OCI-LY7 (cell line): ENCODE results near the gene CYP39A1. TPM values are rescaled to one million over a fixed set of nuclear protein-coding genes. Genes with fewer than 3 reads are reported as not detected.

Source experiments
- BruUV-seq: library from RNA; stranded (reverse); fragments of 400-500 nt; replicated peaks from 2 replicates; lab custom pipeline; 2021; lab: Mats Ljungman, UMichigan
- CTCF ChIA-PET: fragments of 300-600 bp; sonication (Branson Sonifier 250); formaldehyde crosslinking; loops from one replicate; lab custom pipeline; 2022; ENCODE audit warnings: antibody characterized with exemption; ENCODE audit not compliant: unreplicated experiment; lab: Charles Lee
- POLR2A ChIA-PET: fragments of 300-600 bp; sonication (Branson Sonifier 250); formaldehyde crosslinking; loops from one replicate; lab custom pipeline; 2022; ENCODE audit warnings: antibody characterized with exemption; lab: Charles Lee
- DNase-seq: peaks from one replicate; pipeline ENCODE4 v3.0.0-alpha.2; 2015; ENCODE audit warnings: low spot score
- H2AFZ ChIP-seq: fragments of 200-600 bp; sonication (generic), shearing (Covaris generic); 2 replicates; pipeline ENCODE4 v1.6.1; 2014; ENCODE audit warnings: mild to moderate bottlenecking, antibody characterized with exemption, low read length, moderate library complexity
- H3K27ac ChIP-seq: fragments of 200-600 bp; sonication (generic); 2 replicates; pipeline ENCODE4 v1.5.1; 2014; ENCODE audit warnings: mixed run types, low read depth, mild to moderate bottlenecking, moderate library complexity, low read length, inconsistent platforms; ENCODE audit not compliant: poor library complexity, severe bottlenecking
- H3K36me3 ChIP-seq: fragments of 200-600 bp; sonication (generic); 2 replicates; pipeline ENCODE4 v1.6.1; 2014; ENCODE audit warnings: mild to moderate bottlenecking, antibody characterized with exemption, low read length, moderate library complexity, mixed read lengths; ENCODE audit not compliant: insufficient read depth
- H3K4me1 ChIP-seq: fragments of 200-600 bp; sonication (generic); 2 replicates; pipeline ENCODE4 v1.5.1; 2014; ENCODE audit warnings: mild to moderate bottlenecking, low read length; ENCODE audit not compliant: insufficient read depth, poor library complexity, severe bottlenecking
- H3K4me2 ChIP-seq: fragments of 200-600 bp; sonication (generic); 2 replicates; pipeline ENCODE4 v1.6.1; 2014; ENCODE audit warnings: mild to moderate bottlenecking, low read length
- H3K4me3 ChIP-seq: fragments of 200-600 bp; sonication (generic); 2 replicates; pipeline ENCODE4 v1.5.1; 2014; ENCODE audit warnings: mild to moderate bottlenecking, low read depth, low read length; ENCODE audit not compliant: poor library complexity, severe bottlenecking
- H3K79me2 ChIP-seq: fragments of 200-600 bp; sonication (generic); 2 replicates; pipeline ENCODE4 v1.6.1; 2016; ENCODE audit warnings: low read depth, mild to moderate bottlenecking, low read length, moderate library complexity, mixed read lengths; ENCODE audit not compliant: insufficient read depth
- H3K9me2 ChIP-seq: fragments of 200-600 bp; sonication (generic); 2 replicates; pipeline ENCODE4 v1.6.1; 2016; ENCODE audit warnings: mild to moderate bottlenecking, low read length, mixed read lengths; ENCODE audit not compliant: insufficient read depth
- H3K9me3 ChIP-seq: fragments of 200-600 bp; sonication (generic); 2 replicates; pipeline ENCODE4 v1.6.1; 2014; ENCODE audit warnings: mild to moderate bottlenecking, mixed run types, low read length, mixed read lengths
- H4K20me1 ChIP-seq: fragments of 200-600 bp; sonication (generic); 2 replicates; pipeline ENCODE4 v1.6.1; 2014; ENCODE audit warnings: mild to moderate bottlenecking, antibody characterized with exemption, low read length, moderate library complexity, mixed read lengths; ENCODE audit not compliant: insufficient read depth
- EZH2phosphoT487 ChIP-seq: fragments of 200-600 bp; sonication (generic); IDR thresholded peaks from 2 replicates; pipeline ENCODE4 v1.6.1; 2018; ENCODE audit warnings: low read depth, borderline replicate concordance, mild to moderate bottlenecking, mixed run types, antibody characterized with exemption, low read length, moderate library complexity, mixed read lengths
- intact Hi-C: fragments of 100-400 bp; cut with micrococcal nuclease; formaldehyde crosslinking; loops from one replicate; pipeline ENCODE4 v1.10.0; 2022; ENCODE audit not compliant: unreplicated experiment
- total RNA-seq, 2 experiments: library from RNA; depleted of rRNA in 1 of 2; stranded (reverse); fragments of >200 nt in 1 of 2; shearing (Covaris generic) in 1 of 2; gene quantifications; 2 replicates each; pipeline ENCODE4 v1.2.3, GENCODE V29; 2014 to 2022
- TF ChIP-seq, protein P1 (sequence below): fragments of 200-600 bp; sonication (generic); conservative IDR thresholded peaks from 2 replicates; pipeline ENCODE4 v1.5.1; 2014; ENCODE audit warnings: mild to moderate bottlenecking, antibody characterized with exemption, low read length, moderate library complexity, mixed read lengths

CYP39A1 gene
- total RNA-seq, 2 experiments from 2014 or later = 13.4 to 24.5 TPM

DNA sequence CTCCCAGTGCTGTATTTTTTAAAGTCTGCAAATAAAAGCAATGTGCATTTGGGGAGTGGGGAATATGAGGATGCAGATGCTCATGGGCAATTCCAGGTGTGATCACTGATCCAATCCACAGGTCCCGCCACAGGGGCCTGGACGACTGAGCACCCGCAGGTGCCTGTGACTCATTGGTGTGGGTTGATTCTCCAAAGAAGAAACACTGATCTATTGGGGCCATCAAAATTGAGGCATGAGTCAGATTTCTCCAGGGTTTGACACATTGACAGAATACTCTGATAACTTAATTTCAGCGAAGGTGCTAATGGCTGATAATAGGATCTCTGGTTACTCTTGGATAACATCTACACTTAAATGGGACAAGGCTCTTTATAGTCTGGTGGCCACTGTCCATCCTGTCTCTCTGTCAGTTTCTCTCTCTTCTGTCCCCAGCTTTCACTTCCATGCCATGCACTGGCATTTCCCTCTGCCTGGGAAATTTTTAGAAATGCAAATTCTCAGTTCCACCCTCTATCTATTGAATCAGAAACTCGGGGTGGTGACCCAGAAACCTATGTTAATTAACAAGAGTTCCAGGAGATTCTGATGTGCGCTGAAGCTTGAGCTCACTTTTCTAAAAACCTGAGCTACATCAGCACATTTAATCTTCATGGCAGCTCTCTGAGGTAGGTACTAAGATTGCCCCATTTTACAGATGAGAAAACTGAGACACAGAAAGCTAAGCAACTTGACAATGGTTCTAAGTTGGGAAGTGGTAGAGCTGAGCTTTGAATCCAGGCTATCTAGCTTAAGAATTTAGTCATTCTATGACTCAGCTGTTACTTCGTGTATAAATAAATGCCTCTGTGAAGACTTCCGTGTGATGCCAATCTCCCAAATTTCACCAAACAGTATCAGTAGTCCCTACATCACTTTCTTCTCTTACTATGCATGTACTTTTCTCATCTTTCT, 151.2 kb downstream of the CYP39A1 start:
- Histone ChIP-seq H3K9me2 (no peaks in the 10 kb centered on the region), H4K20me1 (no peaks in the 10 kb centered on the region), H3K36me3 (no peaks in the 10 kb centered on the region), H2AFZ (no peak overlapping the region), H3K79me2 (no peaks in the 10 kb centered on the region), H3K27ac (no peak overlapping the region), H3K4me2 (no peak overlapping the region), H3K4me3 (no peak overlapping the region), H3K9me3 (no peaks in the 10 kb centered on the region), H3K4me1 (no peaks in the 10 kb centered on the region)
- ChIA-PET CTCF (no interaction called here), POLR2A (interaction anchor here (0.9 kb wide), 2 partner anchors 9 to 11 kb away, joined by 3 to 5 read pairs; no protein-coding TSS in a partner anchor)
- BruUV-seq = no TSS peak
- TF ChIP-seq, protein P1, sequence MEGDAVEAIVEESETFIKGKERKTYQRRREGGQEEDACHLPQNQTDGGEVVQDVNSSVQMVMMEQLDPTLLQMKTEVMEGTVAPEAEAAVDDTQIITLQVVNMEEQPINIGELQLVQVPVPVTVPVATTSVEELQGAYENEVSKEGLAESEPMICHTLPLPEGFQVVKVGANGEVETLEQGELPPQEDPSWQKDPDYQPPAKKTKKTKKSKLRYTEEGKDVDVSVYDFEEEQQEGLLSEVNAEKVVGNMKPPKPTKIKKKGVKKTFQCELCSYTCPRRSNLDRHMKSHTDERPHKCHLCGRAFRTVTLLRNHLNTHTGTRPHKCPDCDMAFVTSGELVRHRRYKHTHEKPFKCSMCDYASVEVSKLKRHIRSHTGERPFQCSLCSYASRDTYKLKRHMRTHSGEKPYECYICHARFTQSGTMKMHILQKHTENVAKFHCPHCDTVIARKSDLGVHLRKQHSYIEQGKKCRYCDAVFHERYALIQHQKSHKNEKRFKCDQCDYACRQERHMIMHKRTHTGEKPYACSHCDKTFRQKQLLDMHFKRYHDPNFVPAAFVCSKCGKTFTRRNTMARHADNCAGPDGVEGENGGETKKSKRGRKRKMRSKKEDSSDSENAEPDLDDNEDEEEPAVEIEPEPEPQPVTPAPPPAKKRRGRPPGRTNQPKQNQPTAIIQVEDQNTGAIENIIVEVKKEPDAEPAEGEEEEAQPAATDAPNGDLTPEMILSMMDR = no peak
- no peak for TF ChIP-seq EZH2phosphoT487
- DNase-seq = no peak
- intact Hi-C loops = no loop called here

DNA sequence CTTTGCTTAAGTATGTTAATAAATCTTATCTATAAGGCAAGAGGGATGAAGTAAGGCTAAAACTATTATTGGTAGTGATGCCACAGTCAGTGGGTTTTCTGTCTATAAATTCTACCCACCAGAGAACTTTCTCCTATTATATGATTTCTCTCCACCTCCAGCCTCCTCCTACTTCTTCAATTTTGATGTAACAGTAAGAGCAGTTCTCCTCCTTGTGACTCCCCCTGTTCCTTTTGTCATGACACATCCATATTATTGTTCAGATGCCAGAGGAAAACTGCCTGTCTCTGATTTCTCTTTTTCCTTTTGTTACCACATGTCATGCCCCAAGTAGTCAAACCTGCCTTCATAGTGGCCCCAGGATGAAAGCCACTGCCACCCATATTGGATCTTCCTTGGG, 152.2 kb downstream of the CYP39A1 start:
- Histone ChIP-seq H4K20me1 (no peaks in the 10 kb centered on the region), H3K27ac (no peak overlapping the region), H3K9me2 (no peaks in the 10 kb centered on the region), H3K36me3 (no peaks in the 10 kb centered on the region), H3K4me3 (no peak overlapping the region), H3K9me3 (no peaks in the 10 kb centered on the region), H3K4me2 (no peak overlapping the region), H3K79me2 (no peaks in the 10 kb centered on the region), H3K4me1 (no peaks in the 10 kb centered on the region), H2AFZ (no peak overlapping the region)
- TF ChIP-seq, protein P1 = no peak
- TF ChIP-seq EZH2phosphoT487 = no peak
- CTCF ChIA-PET = no interaction called here
- POLR2A ChIA-PET = interaction anchor here (0.6 kb wide), 2 partner anchors 314 to 991 kb away, joined by 3 to 5 read pairs; no protein-coding TSS in a partner anchor
- BruUV-seq = no TSS peak
- intact Hi-C loops = no loop called here
- DNase-seq = no peak

Other genes with a start within 250 kb of the CYP39A1 start
- gene RCAN2, start 161.4 kb downstream of the CYP39A1 start, total RNA-seq (2014; rRNA removed; shearing (Covaris generic)) = not detected in 2 replicates
- 0.11 TPM in 1 of 2 replicates, not detected in the other for gene RCAN2, start 161.4 kb downstream of the CYP39A1 start, total RNA-seq (2022)
- 155 and 175 TPM in 2 replicates for gene SLC25A27, start 157 bp upstream of the CYP39A1 start, total RNA-seq (2014; rRNA removed; shearing (Covaris generic))
- gene SLC25A27, start 157 bp upstream of the CYP39A1 start, total RNA-seq (2022) = 157 and 203 TPM in 2 replicates
- 3.5 and 4.6 TPM in 2 replicates for gene TDRD6, start 35.1 kb upstream of the CYP39A1 start, total RNA-seq (2014; rRNA removed; shearing (Covaris generic))
- 4.0 and 4.5 TPM in 2 replicates for gene TDRD6, start 35.1 kb upstream of the CYP39A1 start, total RNA-seq (2022)
- not detected in 2 replicates for gene PLA2G7, start 82.6 kb upstream of the CYP39A1 start, total RNA-seq (2014; rRNA removed; shearing (Covaris generic))
- not detected in 2 replicates for gene PLA2G7, start 82.6 kb upstream of the CYP39A1 start, total RNA-seq (2022)
- gene ANKRD66, start 94.1 kb upstream of the CYP39A1 start, total RNA-seq (2014; rRNA removed; shearing (Covaris generic)) = not detected in 2 replicates
- not detected in 2 replicates for gene ANKRD66, start 94.1 kb upstream of the CYP39A1 start, total RNA-seq (2022)
- not detected in 2 replicates for gene MEP1A, start 140.6 kb upstream of the CYP39A1 start, total RNA-seq (2014; rRNA removed; shearing (Covaris generic))
- not detected in 2 replicates for gene MEP1A, start 140.6 kb upstream of the CYP39A1 start, total RNA-seq (2022)